IMR-90 (cell line): ENCODE results near the gene OAF. TPM values are rescaled to one million over a fixed set of nuclear protein-coding genes. Genes with fewer than 3 reads are reported as not detected.

Source experiments
- ATAC-seq: fragments of 200-7000 bp; cut with Tn5 transposase; 2 replicates; pipeline ENCODE4 v1.9.1; 2020; ENCODE audit warnings: low read depth, mild to moderate bottlenecking, moderate library complexity
- BruUV-seq: library from RNA; stranded (reverse); fragments of 400-500 nt; replicated peaks from 2 replicates; lab custom pipeline; 2021; lab: Mats Ljungman, UMichigan
- CTCF ChIA-PET: fragments of 300-600 bp; formaldehyde crosslinking; extraction: SDS; loops from one replicate; lab custom pipeline; 2021; ENCODE audit warnings: antibody characterized with exemption; lab: Yijun Ruan, JAX
- POLR2A ChIA-PET: fragments of 300-600 bp; sonication (Branson Sonifier 250); formaldehyde crosslinking; loops from one replicate; lab custom pipeline; 2022; ENCODE audit warnings: antibody characterized with exemption; ENCODE audit not compliant: unreplicated experiment; lab: Charles Lee
- DNase-seq: peaks from one replicate; pipeline ENCODE4 v3.0.0; 2013
- H2AFZ ChIP-seq: replicated peaks from 2 replicates; pipeline ENCODE3; 2013; ENCODE audit warnings: low read length, mild to moderate bottlenecking; ENCODE audit not compliant: poor library complexity
- H2AK5ac ChIP-seq: 2 replicates; pipeline ENCODE4 v1.6.1; 2013; ENCODE audit warnings: low read depth, low read length, inconsistent platforms
- H2AK9ac ChIP-seq: replicated peaks from 2 replicates; pipeline ENCODE3; 2013; ENCODE audit warnings: mild to moderate bottlenecking, low read depth, low read length, moderate library complexity; ENCODE audit not compliant: poor library complexity
- H2BK120ac ChIP-seq: 2 replicates; pipeline ENCODE4 v1.6.1; 2013; ENCODE audit warnings: low read depth, low read length, inconsistent platforms
- H2BK15ac ChIP-seq: 3 replicates; pipeline ENCODE4 v1.6.1; 2013; ENCODE audit warnings: low read depth, low read length, inconsistent platforms
- H2BK20ac ChIP-seq: 2 replicates; pipeline ENCODE4 v1.6.1; 2013; ENCODE audit warnings: low read depth, mild to moderate bottlenecking, inconsistent platforms, low read length, moderate library complexity
- H2BK5ac ChIP-seq: 2 replicates; pipeline ENCODE4 v1.6.1; 2013; ENCODE audit warnings: mild to moderate bottlenecking, low read depth, low read length, inconsistent platforms; ENCODE audit not compliant: poor library complexity, severe bottlenecking
- H3K14ac ChIP-seq: replicated peaks from 2 replicates; pipeline ENCODE4 v1.6.1; 2013; ENCODE audit warnings: low read depth, low read length, inconsistent platforms
- H3K18ac ChIP-seq: 2 replicates; pipeline ENCODE4 v1.6.1; 2013; ENCODE audit warnings: low read depth, low read length, control low read depth
- H3K23ac ChIP-seq: 2 replicates; pipeline ENCODE4 v1.6.1; 2013; ENCODE audit warnings: low read depth, low read length, inconsistent platforms
- H3K27ac ChIP-seq: 2 replicates; pipeline ENCODE4 v1.5.1; 2013; ENCODE audit warnings: mild to moderate bottlenecking, control low read depth, low read length; ENCODE audit not compliant: insufficient read depth
- H3K27me3 ChIP-seq: 2 replicates; pipeline ENCODE4 v1.6.1; 2013; ENCODE audit warnings: low read length; ENCODE audit not compliant: control insufficient read depth, insufficient read depth
- H3K36me3 ChIP-seq: 2 replicates; pipeline ENCODE4 v1.6.1; 2013; ENCODE audit warnings: low read length, mixed read lengths; ENCODE audit not compliant: control insufficient read depth, insufficient read depth
- H3K4ac ChIP-seq: 2 replicates; pipeline ENCODE4 v1.6.1; 2013; ENCODE audit warnings: low read depth, low read length, inconsistent platforms
- H3K4me1 ChIP-seq: 2 replicates; pipeline ENCODE4 v1.6.1; 2013; ENCODE audit warnings: low read length, mixed read lengths; ENCODE audit not compliant: control insufficient read depth, insufficient read depth
- H3K4me2 ChIP-seq: 2 replicates; pipeline ENCODE4 v1.6.1; 2013; ENCODE audit warnings: low read depth, mild to moderate bottlenecking, control low read depth, low read length, moderate library complexity
- H3K4me3 ChIP-seq: 2 replicates; pipeline ENCODE4 v1.5.1; 2013; ENCODE audit warnings: low read depth, mild to moderate bottlenecking, control low read depth, low read length, moderate library complexity; ENCODE audit not compliant: insufficient read depth
- H3K56ac ChIP-seq: 2 replicates; pipeline ENCODE4 v1.6.1; 2013; ENCODE audit warnings: low read length, inconsistent platforms; ENCODE audit not compliant: insufficient read depth; ENCODE audit errors: extremely low read depth
- H3K79me1 ChIP-seq, 2 experiments: 2 replicates each; pipeline ENCODE4 v1.6.1; 2013; ENCODE audit warnings: low read length in 2 of 2, inconsistent platforms in 1 of 2, low read depth in 1 of 2
- H3K9ac ChIP-seq: 2 replicates; pipeline ENCODE4 v1.6.1; 2013; ENCODE audit warnings: low read depth, low read length, control low read depth
- H3K9me1 ChIP-seq: 2 replicates; pipeline ENCODE4 v1.6.1; 2013; ENCODE audit warnings: low read length, inconsistent platforms; ENCODE audit not compliant: insufficient read depth
- H3K9me3 ChIP-seq: 2 replicates; pipeline ENCODE4 v1.6.1; 2013; ENCODE audit warnings: low read length; ENCODE audit not compliant: control insufficient read depth, insufficient read depth
- H4K20me1 ChIP-seq: 2 replicates; pipeline ENCODE4 v1.6.1; 2013; ENCODE audit warnings: low read length, inconsistent platforms; ENCODE audit not compliant: insufficient read depth
- H4K5ac ChIP-seq: 2 replicates; pipeline ENCODE4 v1.6.1; 2013; ENCODE audit warnings: mild to moderate bottlenecking, low read depth, low read length, control low read depth
- H4K8ac ChIP-seq, 2 experiments: 2 replicates each; pipeline ENCODE4 v1.6.1; 2013; ENCODE audit warnings: low read depth in 2 of 2, low read length in 2 of 2, control low read depth in 1 of 2, inconsistent platforms in 1 of 2
- H4K91ac ChIP-seq: 2 replicates; pipeline ENCODE4 v1.6.1; 2013; ENCODE audit warnings: low read depth, low read length, inconsistent platforms; ENCODE audit not compliant: insufficient read depth
- RAD21 ChIP-seq: IDR thresholded peaks from 2 replicates; pipeline ENCODE4 v1.6.1; 2012; ENCODE audit warnings: low read length, improper control_type of control experiment
- WGBS, 2 experiments: methylation state at CpG; one replicate each; pipeline versions ENCODE4 v1.1.5 to v1.1.7; 2013; ENCODE audit warnings: missing lambda C conversion rate in 2 of 2; ENCODE audit not compliant: insufficient read length in 1 of 2; ENCODE audit errors: extremely low coverage in 2 of 2; 5-methylcytosine and 5-hydroxymethylcytosine counted together
- dilution Hi-C: fragments of 300-500 bp; cut with HindIII; formaldehyde crosslinking; loops from one replicate; pipeline ENCODE4 v1.14.3; 2018; ENCODE audit warnings: low sequenced_read_pairs; ENCODE audit not compliant: unreplicated experiment
- in situ Hi-C: fragments of 300-500 bp; cut with MboI; formaldehyde crosslinking; loops from 3 replicates; pipeline ENCODE4 v1.14.3; 2019; ENCODE audit warnings: low sequenced_read_pairs, inconsistent platforms, mixed read lengths
- intact Hi-C: fragments of 100-400 bp; cut with micrococcal nuclease; formaldehyde crosslinking; loops from 2 replicates; pipeline ENCODE4 v1.10.0; 2022
- polyA plus RNA-seq, 3 experiments: library from polyadenylated mRNA; depleted of rRNA; stranded (reverse); fragments of >200 nt; gene quantifications; 2 replicates each; pipeline ENCODE4 v1.2.3, GENCODE V29; 2012; ENCODE audit warnings: low replicate concordance in 1 of 3
- total RNA-seq: library from RNA; depleted of rRNA; stranded (reverse); fragments of >200 nt; gene quantifications from 2 replicates; pipeline ENCODE4 v1.2.3, GENCODE V29; 2012

OAF gene
- total and polyA plus RNA-seq, 2 of the 4 experiments (the other 2 are of a cell fraction), result 9.9 to 42.0 TPM

DNA sequence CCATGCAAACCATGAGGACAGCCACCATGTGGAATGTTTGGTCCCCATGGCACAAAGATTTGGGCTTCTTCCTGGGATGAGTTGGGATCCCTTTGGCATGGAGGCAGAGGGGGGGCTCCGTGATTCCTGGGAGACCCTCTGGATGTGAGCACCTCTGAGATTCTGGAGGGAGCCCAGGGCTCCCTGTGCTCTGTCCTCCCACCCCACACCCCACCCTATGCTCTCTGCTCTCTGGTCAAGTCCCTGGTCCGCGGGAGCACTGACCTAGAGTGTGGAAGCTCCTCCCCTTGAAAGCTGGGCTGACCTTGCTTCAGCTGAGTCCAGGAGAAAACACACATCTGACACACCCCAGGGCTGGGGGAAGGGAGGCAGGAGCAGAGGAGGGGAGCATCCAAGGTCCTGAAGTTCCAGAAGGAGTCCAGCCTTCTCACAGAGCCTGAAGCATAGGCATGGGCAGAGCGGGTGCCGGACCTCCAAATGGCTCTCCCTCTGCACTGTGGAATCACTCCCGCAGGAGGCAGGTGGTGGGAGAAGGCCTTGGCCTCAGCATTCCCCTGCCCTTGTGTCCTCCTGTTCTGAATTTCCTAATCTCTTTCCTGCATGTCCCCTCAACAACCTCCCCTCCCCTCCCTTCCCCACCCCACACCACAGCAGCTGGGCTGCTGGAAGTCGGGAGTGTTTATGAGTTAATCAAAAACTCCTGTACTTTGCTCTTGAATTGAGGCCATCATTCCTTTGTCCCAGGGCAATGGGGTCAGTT is 25.7 kb upstream of the OAF start:
- Histone ChIP-seq H3K9me1 (0 out of 2 replicates have a peak, but pooled peaks cover 6% of the 10 kb centered on the region), H4K8ac (no peak overlapping the region), H4K20me1 (no peaks in the 10 kb centered on the region), H3K4me3 (no peak overlapping the region), H3K4ac (no peak overlapping the region), H3K79me1 (no peaks in the 10 kb centered on the region), H3K27me3 (peaks cover 3% of the 10 kb centered on the region; the same call in 1 of the 2 replicates), H4K91ac (no peak overlapping the region), H3K4me1 (peaks cover 19% of the 10 kb centered on the region), H3K9me3 (no peaks in the 10 kb centered on the region), H2AK5ac (no peak overlapping the region), H3K23ac (no peak overlapping the region), H2AFZ (no peak overlapping the region), H2BK20ac (no peak overlapping the region), H3K56ac (no peak overlapping the region), H2BK15ac (no peak overlapping the region), H3K9ac (no peak overlapping the region), H2AK9ac (no peak overlapping the region), H3K18ac (no peak overlapping the region; the same call in 1 of the 2 replicates), H4K5ac (no peak overlapping the region), H3K4me2 (peak overlapping the region; percentile 35; the same call in 1 of the 2 replicates), H2BK5ac (no peak overlapping the region), H3K36me3 (no peaks in the 10 kb centered on the region), H2BK120ac (no peak overlapping the region), H3K27ac (peak overlapping the region; percentile 18; the same call in 1 of the 2 replicates), H3K14ac (no peak overlapping the region; the same call in 1 of the 2 replicates)
- no TSS peak for BruUV-seq
- dilution Hi-C loops (no loop called here), intact Hi-C loops (no loop called here), in situ Hi-C loops (no loop called here)
- DNase-seq, result peak; percentile 48
- ChIA-PET CTCF (interaction anchor here (0.9 kb wide), 1 partner anchor 118 kb away, joined by 3 read pairs; no protein-coding TSS in a partner anchor), POLR2A (no interaction called here)
- WGBS, 2 experiments, result no CpG with 5 or more reads among the region's 7 CpGs
- ATAC-seq, result peak; percentile 61
- no peak for TF ChIP-seq RAD21
